H1 (cell line): ENCODE data around the gene MRPL36. TPM values are rescaled to one million over a fixed set of nuclear protein-coding genes. Genes with fewer than 3 reads are reported as not detected.

Source experiments
- CTCF ChIA-PET: fragments of 300-600 bp; sonication (Branson Sonifier 250); formaldehyde crosslinking; loops from one replicate; lab custom pipeline; 2021; ENCODE audit not compliant: partially characterized antibody; lab: Charles Lee
- POLR2A ChIA-PET: fragments of 300-600 bp; sonication (Branson Sonifier 250); formaldehyde crosslinking; loops from one replicate; lab custom pipeline; 2021; ENCODE audit warnings: inconsistent platforms; ENCODE audit not compliant: partially characterized antibody; lab: Charles Lee
- DNase-seq, 2 experiments: peaks; one replicate each; pipeline versions ENCODE4 v3.0.0 to v3.0.0-alpha.2; 2010 to 2022; ENCODE audit warnings: low spot score in 2 of 2, low read depth in 1 of 2, mixed read lengths in 1 of 2
- FAIRE-seq: peaks from 2 replicates; lab custom pipeline; 2011; peaks lifted over from hg19 to GRCh38; lab: Jason Lieb, UNC
- H2AFZ ChIP-seq: 2 replicates; pipeline ENCODE4 v1.8.1; 2012; ENCODE audit warnings: low read length, inconsistent platforms
- H2AK5ac ChIP-seq: 2 replicates; pipeline ENCODE4 v1.6.1; 2013; ENCODE audit warnings: low read depth, low read length
- H2BK120ac ChIP-seq: replicated peaks from 2 replicates; pipeline ENCODE3; 2013; ENCODE audit warnings: low read depth, low read length, inconsistent platforms
- H2BK12ac ChIP-seq: 2 replicates; pipeline ENCODE4 v1.6.1; 2013; ENCODE audit warnings: low read depth, low read length
- H2BK15ac ChIP-seq: 2 replicates; pipeline ENCODE4 v1.6.1; 2013; ENCODE audit warnings: low read length
- H2BK20ac ChIP-seq: 2 replicates; pipeline ENCODE4 v1.6.1; 2013; ENCODE audit warnings: low read length
- H2BK5ac ChIP-seq: 2 replicates; pipeline ENCODE4 v1.6.1; 2013; ENCODE audit warnings: low read depth, low read length
- H3K14ac ChIP-seq: 2 replicates; pipeline ENCODE4 v1.6.1; 2013; ENCODE audit warnings: inconsistent platforms; ENCODE audit not compliant: insufficient read length
- H3K18ac ChIP-seq: 2 replicates; pipeline ENCODE4 v1.6.1; 2013; ENCODE audit warnings: low read length; ENCODE audit errors: extremely low read depth
- H3K23ac ChIP-seq: 2 replicates; pipeline ENCODE4 v1.6.1; 2013; ENCODE audit warnings: inconsistent platforms; ENCODE audit not compliant: insufficient read length
- H3K23me2 ChIP-seq: 2 replicates; pipeline ENCODE4 v1.6.1; 2013; ENCODE audit warnings: low read depth, low read length
- H3K27ac ChIP-seq: 2 replicates; pipeline ENCODE4 v1.6.1; 2011; ENCODE audit warnings: low read depth, low read length, inconsistent platforms
- H3K27me3 ChIP-seq, 4 experiments: replicated peaks in 1 of 4; 1 replicate in 1 of 4; 2 replicates in 3 of 4; pipeline versions ENCODE4 v1.6.1 to v1.8.1; 2011 to 2013; ENCODE audit warnings: low read length in 3 of 4, mild to moderate bottlenecking in 3 of 4, inconsistent platforms in 2 of 4, mixed read lengths in 2 of 4, moderate library complexity in 1 of 4; ENCODE audit not compliant: control insufficient read depth in 3 of 4, insufficient read depth in 3 of 4; ENCODE audit errors: extremely low read depth in 1 of 4
- H3K36me3 ChIP-seq, 4 experiments: 2 replicates each; pipeline versions ENCODE4 v1.6.1 to v1.8.1; 2011 to 2013; ENCODE audit warnings: mild to moderate bottlenecking in 4 of 4, low read length in 3 of 4, moderate library complexity in 2 of 4, control low read depth in 1 of 4, inconsistent platforms in 1 of 4; ENCODE audit not compliant: insufficient read depth in 4 of 4, control insufficient read depth in 2 of 4
- H3K4ac ChIP-seq: replicated peaks from 2 replicates; pipeline ENCODE3; 2013; ENCODE audit warnings: low read length, low read depth, mixed read lengths, inconsistent platforms; ENCODE audit not compliant: insufficient read length
- H3K4me1 ChIP-seq, 4 experiments: replicated peaks in 1 of 4; 1 replicate in 1 of 4; 2 replicates in 3 of 4; pipeline versions ENCODE4 v1.6.1 to v1.8.1; 2011 to 2013; ENCODE audit warnings: low read length in 3 of 4, inconsistent platforms in 2 of 4, mixed read lengths in 1 of 4; ENCODE audit not compliant: insufficient read depth in 4 of 4, control insufficient read depth in 3 of 4
- H3K4me2 ChIP-seq, 2 experiments: 2 replicates each; pipeline versions ENCODE4 v1.6.1 to v1.8.1; 2011 to 2013; ENCODE audit warnings: low read depth in 2 of 2, low read length in 2 of 2, control low read depth in 1 of 2, inconsistent platforms in 1 of 2, mild to moderate bottlenecking in 1 of 2; ENCODE audit not compliant: insufficient read depth in 1 of 2
- H3K4me3 ChIP-seq, 4 experiments: fragments of 200-600, 300-600 bp in 1 of 4; sonication (generic), shearing (Covaris generic), sonication (Bioruptor Twin) in 1 of 4; 2 replicates each; pipeline versions ENCODE4 v1.5.1 to v1.8.1; 2011 to 2016; ENCODE audit warnings: low read length in 4 of 4, low read depth in 3 of 4, control low read depth in 2 of 4, inconsistent platforms in 2 of 4, mild to moderate bottlenecking in 2 of 4, mixed read lengths in 1 of 4, moderate library complexity in 1 of 4; ENCODE audit not compliant: insufficient read depth in 2 of 4; ENCODE audit errors: extremely low read depth in 1 of 4
- H3K56ac ChIP-seq: replicated peaks from 2 replicates; pipeline ENCODE3; 2013; ENCODE audit warnings: low read depth, mild to moderate bottlenecking, mixed read lengths, low read length, inconsistent platforms; ENCODE audit not compliant: insufficient read length
- H3K79me1 ChIP-seq: 2 replicates; pipeline ENCODE4 v1.6.1; 2013; ENCODE audit warnings: low read depth, low read length, control low read depth
- H3K79me2 ChIP-seq, 2 experiments: 2 replicates each; pipeline versions ENCODE4 v1.6.1 to v1.8.1; 2012 to 2013; ENCODE audit warnings: low read length in 2 of 2, mild to moderate bottlenecking in 2 of 2, inconsistent platforms in 1 of 2; ENCODE audit not compliant: insufficient read depth in 2 of 2, control insufficient read depth in 1 of 2
- H3K9ac ChIP-seq, 4 experiments: replicated peaks in 1 of 4; 1 replicate in 1 of 4; 2 replicates in 3 of 4; pipeline versions ENCODE4 v1.6.1 to v1.8.1; 2011 to 2013; ENCODE audit warnings: low read depth in 3 of 4, low read length in 3 of 4, control low read depth in 2 of 4, mild to moderate bottlenecking in 2 of 4, moderate library complexity in 2 of 4, inconsistent platforms in 1 of 4; ENCODE audit errors: extremely low read depth in 1 of 4
- H3K9me3 ChIP-seq, 2 experiments: 2 replicates each; pipeline versions ENCODE4 v1.6.1 to v1.8.1; 2012 to 2013; ENCODE audit warnings: mild to moderate bottlenecking in 2 of 2, moderate library complexity in 2 of 2, control low read depth in 1 of 2, inconsistent platforms in 1 of 2, low read depth in 1 of 2, low read length in 1 of 2, mixed read lengths in 1 of 2; ENCODE audit not compliant: insufficient read depth in 2 of 2
- H4K20me1 ChIP-seq, 2 experiments: replicated peaks in 1 of 2; 2 replicates each; pipeline versions ENCODE3 to v1.8.1; 2011 to 2013; ENCODE audit warnings: inconsistent platforms in 2 of 2, low read length in 2 of 2, mild to moderate bottlenecking in 1 of 2; ENCODE audit not compliant: insufficient read depth in 2 of 2, control insufficient read depth in 1 of 2
- H4K5ac ChIP-seq: 2 replicates; pipeline ENCODE4 v1.6.1; 2013; ENCODE audit warnings: low read length, low read depth, mixed read lengths, inconsistent platforms; ENCODE audit not compliant: insufficient read length
- H4K8ac ChIP-seq: 2 replicates; pipeline ENCODE4 v1.8.0; 2013; ENCODE audit warnings: mild to moderate bottlenecking, moderate library complexity, low read length, inconsistent platforms; ENCODE audit not compliant: insufficient read depth; ENCODE audit errors: extremely low read depth
- H4K91ac ChIP-seq: replicated peaks from 2 replicates; pipeline ENCODE3; 2013; ENCODE audit warnings: low read length, mixed read lengths, inconsistent platforms; ENCODE audit not compliant: insufficient read length
- SIX5 ChIP-seq: IDR thresholded peaks from 2 replicates; pipeline ENCODE4 v1.6.1; 2011; ENCODE audit warnings: mild to moderate bottlenecking, low read depth, low read length
- SP4 ChIP-seq: IDR thresholded peaks from 2 replicates; pipeline ENCODE4 v1.6.1; 2012; ENCODE audit warnings: low read length, inconsistent platforms
- WGBS, 2 experiments: shearing (Covaris generic) in 1 of 2; methylation state at CpG; one replicate each; pipeline versions ENCODE4 v1.1.6 to v1.1.7; 2013 to 2015; ENCODE audit warnings: low lambda C conversion rate in 2 of 2, mixed read lengths in 2 of 2, inconsistent platforms in 1 of 2, low coverage in 1 of 2, missing lambda C conversion rate in 1 of 2; ENCODE audit not compliant: insufficient replicate concordance in 2 of 2, insufficient coverage in 1 of 2, insufficient read length in 1 of 2; ENCODE audit errors: extremely low coverage in 1 of 2, missing lambda C conversion rate in 1 of 2; 5-methylcytosine and 5-hydroxymethylcytosine counted together
- polyA plus RNA-seq, 7 experiments: library from polyadenylated mRNA; depleted of rRNA in 3 of 7; stranded (reverse) in 5 of 7; unstranded in 2 of 7; fragments of >200 nt in 5 of 7; fragments of 200-250 nt in 2 of 7; gene quantifications; 1 replicate in 5 of 7; 2 replicates in 1 of 7; 4 replicates in 1 of 7; pipeline versions ENCODE4 v1.2.1 to v1.2.3, GENCODE V29; 2011 to 2013; ENCODE audit warnings: missing spikeins in 2 of 7, mixed read lengths in 2 of 7
- total RNA-seq: library from RNA; stranded (reverse); fragmentation: NEBNext Ultra II Directional; extraction: Animal tissue kit (Norgen Biotek cat#: 25700); gene quantifications from 2 replicates; pipeline ENCODE4 v1.2.1, GENCODE V29; 2021

MRPL36 gene
- total and polyA plus RNA-seq, 2 of the 8 experiments (the other 6 are each of a cell fraction or from before 2014, with no cell fraction given), result 56.3 to 81.5 TPM

DNA sequence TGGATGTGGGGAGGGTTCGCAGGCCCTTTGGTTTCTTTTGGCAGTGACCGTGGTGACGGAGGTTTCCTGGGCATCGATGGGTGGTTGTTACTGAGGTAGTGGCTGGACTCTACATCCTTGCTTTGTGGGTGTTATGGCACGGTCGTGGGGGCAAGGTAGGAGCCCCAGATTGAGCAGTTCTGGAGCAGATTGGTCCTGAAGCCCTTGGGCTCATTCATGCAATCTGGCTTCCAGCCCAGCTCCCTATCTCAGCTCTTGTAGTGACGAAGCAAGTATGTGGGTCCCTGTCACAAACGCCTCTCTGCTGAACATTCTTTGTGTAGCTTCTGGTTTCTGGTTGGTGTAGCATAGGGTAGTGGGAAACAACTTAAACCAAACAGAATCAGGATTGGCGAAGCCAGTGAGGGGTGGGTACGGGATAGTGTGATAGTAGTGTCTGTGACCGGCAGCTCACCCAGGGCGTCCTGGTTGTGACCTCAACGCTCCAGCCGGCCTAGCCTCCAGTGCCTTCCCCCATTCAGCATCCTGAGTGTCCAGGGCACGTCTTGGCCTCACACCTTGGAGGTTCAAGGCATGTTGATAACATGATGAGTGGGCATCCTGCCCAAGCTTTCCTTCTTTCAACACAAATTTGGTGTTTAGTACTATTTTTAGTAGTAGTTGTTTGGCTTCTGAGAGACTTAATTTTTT, 4.5 kb upstream of the MRPL36 start:
- POLR2A ChIA-PET, result interaction anchor here (1.0 to 1.6 kb wide), 2 partner anchors 8 to 14 kb away, joined by 3 read pairs; no protein-coding TSS in a partner anchor
- Histone ChIP-seq H3K4me3 (no peak overlapping the region), H3K23me2 (peaks cover 12% of the 10 kb centered on the region), H4K5ac (no peak overlapping the region), H2BK12ac (no peak overlapping the region), H3K27me3 (no peaks in the 10 kb centered on the region), H3K9me3 (no peaks in the 10 kb centered on the region), H3K79me2 (peaks cover 15 to 85% of the 10 kb centered on the region in 2 experiments), H3K36me3 (peaks cover 32 to 69% (median 49%) of the 10 kb centered on the region in 4 experiments), H3K4ac (no peak overlapping the region), H3K56ac (no peak overlapping the region), H3K23ac (no peak overlapping the region), H2BK5ac (no peak overlapping the region), H3K4me2 (no peak overlapping the region), H3K27ac (no peak overlapping the region), H2AK5ac (no peak overlapping the region), H3K4me1 (peaks cover 0 to 4% (median 1%) of the 10 kb centered on the region in 4 experiments; a peak in 3 of 7 replicates), H4K8ac (no peak overlapping the region), H4K91ac (no peak overlapping the region), H3K79me1 (peaks cover 12% of the 10 kb centered on the region), H2BK120ac (no peak overlapping the region), H3K9ac (peak overlapping the region in 1 of 4 experiments; percentile 16; a peak in 1 of 7 replicates), H3K14ac (no peak overlapping the region), H4K20me1 (peaks cover 5 to 31% of the 10 kb centered on the region in 2 experiments), H2BK20ac (no peak overlapping the region), H2BK15ac (no peak overlapping the region), H3K18ac (no peak overlapping the region), H2AFZ (no peak overlapping the region)
- CTCF ChIA-PET, result interaction anchor here (1.0 to 2.1 kb wide), 4 partner anchors 20 to 132 kb away, joined by 3 to 5 read pairs (median 4); no protein-coding TSS in a partner anchor
- TF ChIP-seq SP4 (no peak), SIX5 (no peak)
- 89% methylated on average over 15 of the region's 15 CpGs; no CpG with 5 or more reads in 1 of the 2 experiments for WGBS, 2 experiments
- FAIRE-seq (no peak), DNase-seq (no peak)
